Umbilical cord (tissue), 2 donors: Measurements from ENCODE around the gene ARHGAP15. TPM values are rescaled to one million over a fixed set of nuclear protein-coding genes. Genes with fewer than 3 reads are reported as not detected.
A peak's percentile ranks its signal among the peaks of the same experiment; 100 is the strongest.

ENCODE experiments used
- DNase-seq: peaks from one replicate; pipeline ENCODE4 v3.0.0-alpha.2; 2015; ENCODE audit warnings: low spot score
- total RNA-seq: library from RNA; depleted of rRNA; stranded (reverse); fragments of >200 nt; gene quantifications from one replicate; pipeline ENCODE4 v1.2.3, GENCODE V29; 2014; ENCODE audit warnings: low replicate concordance; ENCODE audit not compliant: insufficient read depth

Gene ARHGAP15
- total RNA-seq, 1 donor from 2014 or later: 54.2 TPM

DNA sequence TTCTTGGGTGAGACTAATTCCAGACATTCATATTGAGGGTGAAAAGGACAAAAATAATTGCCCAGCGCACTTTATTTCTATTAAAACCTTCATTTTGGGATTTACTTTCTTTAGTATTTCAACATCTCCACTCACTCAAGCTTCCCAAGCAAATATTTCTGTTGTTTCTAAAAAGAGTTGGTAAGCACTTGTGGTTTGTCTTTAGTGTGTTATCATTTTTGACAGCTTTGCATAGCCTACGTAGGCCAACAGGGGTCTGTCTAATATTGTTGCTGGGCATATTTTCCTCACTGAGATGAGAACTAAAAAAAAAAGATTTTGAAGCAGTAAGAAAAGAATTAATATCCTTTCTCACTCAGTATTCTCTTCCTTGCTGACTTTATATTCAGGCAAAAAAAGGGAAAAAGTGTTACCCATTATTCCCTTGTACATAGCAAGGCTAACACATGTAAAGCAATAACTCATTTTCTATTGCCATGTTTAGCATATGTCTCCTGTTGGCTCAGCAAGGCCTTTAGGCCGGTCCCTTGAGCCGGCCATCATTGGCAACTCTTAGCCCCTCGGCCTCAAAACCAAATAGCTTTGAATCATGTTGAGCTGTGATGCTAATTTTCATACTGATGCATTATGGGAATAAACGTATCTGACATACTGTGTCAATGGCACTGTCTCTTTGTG is 494.2 kb downstream of the ARHGAP15 start:
- peak; percentile 72 for DNase-seq

DNA sequence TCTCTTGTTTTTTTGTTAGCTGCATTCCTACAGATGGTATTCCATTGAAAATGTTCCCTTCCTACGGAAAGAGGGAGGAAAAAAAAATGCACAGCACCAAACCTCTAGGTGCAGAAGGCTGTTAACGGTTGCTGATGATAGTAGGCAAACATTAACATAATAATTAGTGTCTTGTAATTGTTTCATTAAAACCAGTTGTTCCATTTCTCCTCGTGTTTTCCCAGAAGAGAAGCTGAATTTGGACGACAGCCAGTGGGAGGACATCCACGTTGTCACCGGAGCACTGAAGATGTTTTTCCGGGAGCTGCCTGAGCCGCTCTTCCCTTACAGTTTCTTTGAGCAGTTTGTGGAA is 494.7 kb downstream of the ARHGAP15 start:
- DNase-seq: no peak

DNA sequence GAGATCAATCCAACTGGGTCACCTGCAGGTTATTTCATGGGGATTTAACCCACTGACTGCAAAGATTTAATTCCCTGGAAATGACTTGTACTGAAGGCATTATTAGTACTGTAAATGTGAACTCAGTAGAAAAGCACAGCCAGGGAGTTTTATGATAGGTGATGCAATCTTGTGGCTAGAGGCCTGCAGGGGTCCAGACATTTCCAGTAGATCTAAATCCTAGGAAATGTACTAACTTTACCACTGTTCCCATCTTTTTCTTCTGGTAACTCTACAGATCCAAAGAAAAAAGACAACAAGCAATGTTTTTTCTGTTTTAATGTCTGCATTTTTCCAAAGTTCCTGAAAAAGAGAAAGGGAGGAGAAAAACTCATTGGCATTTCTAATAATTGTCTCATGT is 500.1 kb downstream of the ARHGAP15 start:
- peak; percentile 79 for DNase-seq

DNA sequence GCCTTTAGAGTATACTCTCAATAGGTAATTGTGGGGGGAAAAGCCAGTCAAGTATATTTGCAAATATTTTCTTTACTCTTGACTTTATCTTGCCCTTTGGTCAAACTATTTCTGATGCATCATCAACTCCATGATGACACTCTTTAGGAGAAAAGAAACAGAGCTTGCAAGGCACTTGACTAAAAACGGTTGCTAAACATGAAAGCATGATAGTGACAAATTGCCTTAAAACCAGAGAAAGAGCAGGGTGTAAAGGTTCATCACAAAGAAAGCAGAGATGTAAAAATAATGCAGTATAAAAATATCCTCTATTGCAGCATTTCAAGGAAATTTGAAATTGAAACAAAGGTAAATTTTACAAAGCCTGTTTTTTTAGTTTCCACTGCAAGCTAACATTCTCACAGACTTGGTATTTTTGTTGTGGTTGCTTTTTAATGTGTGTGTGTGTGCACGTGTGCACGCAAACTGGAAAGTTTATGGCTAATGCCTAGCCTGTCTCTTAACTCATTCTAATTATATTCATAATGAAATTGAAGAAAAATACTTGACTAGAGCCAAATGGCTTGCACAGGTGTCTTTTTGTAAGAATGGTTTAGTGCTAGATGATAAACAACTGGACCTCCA is 503.6 kb downstream of the ARHGAP15 start:
- DNase-seq: peak; percentile 32

DNA sequence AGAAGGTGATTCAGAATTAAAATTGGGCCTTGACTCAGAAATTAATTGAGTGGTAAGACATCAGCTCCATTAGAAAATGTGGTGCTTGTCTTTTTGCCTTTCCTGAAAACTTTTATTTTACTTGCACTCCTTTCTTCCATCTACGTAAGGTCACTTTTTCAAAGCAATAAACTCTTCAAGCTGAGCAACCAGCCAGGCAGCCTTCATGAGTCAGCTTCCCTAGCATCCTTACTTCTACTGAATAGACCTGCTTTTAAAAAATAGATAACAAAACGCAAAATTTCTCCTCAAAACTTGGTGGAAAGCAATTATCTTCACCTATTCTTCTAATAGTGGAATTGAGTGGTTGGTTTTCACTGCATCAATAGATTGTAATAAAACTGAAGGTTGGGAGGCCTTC is 504.2 kb downstream of the ARHGAP15 start:
- DNase-seq: peak; percentile 53

DNA sequence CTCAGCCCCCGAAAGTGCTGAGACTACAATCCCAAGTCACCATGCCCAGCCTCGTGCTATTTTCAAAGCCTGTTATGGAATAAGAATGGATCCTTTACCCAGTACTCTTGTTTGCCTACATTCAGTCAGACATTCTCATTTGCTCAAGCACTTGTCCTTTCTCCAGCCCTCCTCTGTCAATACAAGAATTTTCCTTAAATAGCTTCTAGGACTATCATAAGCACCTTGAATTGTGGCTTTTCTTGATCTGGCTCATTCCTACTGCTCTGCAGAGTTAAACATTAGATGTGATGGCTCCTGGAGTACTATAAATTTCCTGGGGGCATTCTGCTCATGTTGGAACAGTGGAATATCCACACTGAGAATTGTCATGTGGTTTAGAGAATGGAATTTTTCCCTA is 506.1 kb downstream of the ARHGAP15 start:
- DNase-seq: no peak

DNA sequence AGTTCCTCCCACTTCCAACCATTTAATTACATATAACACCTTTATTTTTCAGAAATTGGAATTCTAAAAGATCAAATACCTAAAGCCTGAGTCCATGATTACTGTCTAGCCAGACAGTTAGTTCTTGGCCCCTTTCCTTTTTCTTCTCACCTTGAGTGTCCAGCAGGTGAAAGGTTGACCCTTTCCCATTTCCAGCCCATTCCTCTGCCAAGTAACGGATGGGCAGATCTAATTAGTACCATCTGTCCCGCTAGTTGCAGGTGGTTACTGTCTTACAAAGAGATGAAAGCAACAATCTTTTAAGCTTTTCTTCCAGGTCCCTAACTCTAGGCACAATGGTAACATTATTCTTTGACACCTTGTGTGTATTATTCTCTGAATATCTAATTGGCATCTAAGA is 506.7 kb downstream of the ARHGAP15 start:
- DNase-seq: no peak

DNA sequence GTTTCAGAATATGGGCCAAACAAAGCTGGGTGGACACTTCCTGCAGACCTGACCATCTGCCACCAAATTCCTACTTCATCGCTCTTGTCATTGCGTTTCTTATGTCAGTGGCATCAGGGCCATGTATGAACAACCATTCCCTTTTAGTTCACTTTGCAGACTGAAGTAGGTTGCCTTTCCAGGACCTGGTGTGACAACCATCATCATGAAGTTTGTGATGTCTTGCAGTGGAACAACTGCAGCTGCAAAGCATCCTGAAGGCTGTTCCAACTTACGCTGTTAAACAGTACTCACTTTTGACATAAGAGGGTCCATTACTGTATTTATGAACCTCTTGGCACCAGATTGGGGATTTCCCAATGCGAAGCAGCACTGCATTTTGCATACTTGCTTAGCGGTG is 511.6 kb downstream of the ARHGAP15 start:
- DNase-seq: no peak

DNA sequence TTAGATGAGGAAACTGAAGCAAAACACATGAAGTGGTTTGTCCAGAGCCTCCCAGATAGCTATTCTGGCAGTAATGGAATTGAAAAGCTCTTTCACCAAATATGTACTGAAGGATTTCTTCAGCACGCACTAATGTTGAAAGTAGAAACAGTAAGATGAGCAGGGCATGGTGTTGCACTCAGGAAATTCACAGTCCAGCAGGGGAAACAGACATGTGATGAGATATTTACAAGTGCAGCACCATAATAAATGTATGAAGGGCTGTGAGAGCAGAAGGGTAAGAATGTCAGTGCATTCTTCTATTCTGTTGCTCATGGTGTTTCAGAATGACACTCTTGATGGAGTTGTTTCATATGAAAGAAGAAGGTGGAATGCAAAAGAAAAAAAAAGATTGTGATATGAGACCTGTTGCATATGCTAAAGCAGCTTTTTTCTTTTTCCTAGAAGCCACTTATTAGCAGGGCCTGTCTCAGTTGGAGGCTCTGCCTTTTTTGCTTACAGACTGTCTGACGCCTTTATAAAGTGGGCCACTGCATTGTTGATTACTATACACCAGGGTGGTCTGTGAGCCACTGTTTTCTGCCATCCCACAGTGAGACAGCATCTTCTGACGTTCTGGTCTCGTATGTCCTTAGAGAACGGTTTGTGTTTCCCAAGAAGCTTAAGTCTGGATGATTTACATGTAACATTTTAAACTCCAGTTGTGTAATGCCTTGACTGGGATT is 516.9 kb downstream of the ARHGAP15 start:
- DNase-seq: peak; percentile 32

DNA sequence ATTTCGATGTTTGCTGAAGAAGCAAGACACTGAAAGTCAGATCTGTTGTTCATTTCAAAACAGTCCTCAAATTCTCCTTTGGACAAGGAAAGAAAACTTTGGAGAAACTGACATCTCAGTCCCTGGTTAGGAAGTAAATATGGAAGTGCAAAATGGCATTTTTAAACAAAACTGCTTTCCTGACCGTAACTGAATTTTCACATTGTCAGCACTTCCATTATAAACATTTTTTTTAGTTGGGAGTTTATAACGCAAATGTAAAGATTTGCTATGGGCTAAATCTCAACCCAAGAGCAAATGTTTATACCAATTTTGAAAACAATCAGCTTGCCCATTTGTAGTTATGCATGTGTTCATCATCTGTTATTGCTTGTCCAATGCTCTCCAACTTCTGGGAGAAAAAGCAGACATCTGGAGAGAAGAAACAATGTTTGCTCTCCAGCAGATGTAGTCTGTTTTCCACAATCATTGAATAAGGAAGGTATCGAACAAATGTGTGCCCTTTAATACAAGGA is 520.1 kb downstream of the ARHGAP15 start:
- DNase-seq: no peak

DNA sequence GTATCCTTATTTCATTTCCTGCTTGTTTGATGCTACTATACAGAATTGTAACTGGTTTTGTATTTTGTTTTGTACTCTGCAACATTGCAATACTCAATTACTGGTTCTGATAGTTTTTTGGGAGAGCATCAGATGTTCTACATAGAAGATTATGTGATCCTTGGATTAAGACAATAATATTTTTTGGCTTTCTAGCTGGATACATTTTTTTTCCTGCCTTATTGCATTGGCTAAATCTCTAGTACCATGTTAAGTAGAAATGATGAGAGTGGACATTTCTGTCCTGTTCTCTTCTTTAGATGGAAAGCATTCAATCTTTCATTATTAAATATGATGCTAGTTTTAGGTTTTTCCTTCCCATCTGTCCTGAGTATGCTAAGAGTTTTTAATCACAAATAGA is 523.5 kb downstream of the ARHGAP15 start:
- no peak for DNase-seq

DNA sequence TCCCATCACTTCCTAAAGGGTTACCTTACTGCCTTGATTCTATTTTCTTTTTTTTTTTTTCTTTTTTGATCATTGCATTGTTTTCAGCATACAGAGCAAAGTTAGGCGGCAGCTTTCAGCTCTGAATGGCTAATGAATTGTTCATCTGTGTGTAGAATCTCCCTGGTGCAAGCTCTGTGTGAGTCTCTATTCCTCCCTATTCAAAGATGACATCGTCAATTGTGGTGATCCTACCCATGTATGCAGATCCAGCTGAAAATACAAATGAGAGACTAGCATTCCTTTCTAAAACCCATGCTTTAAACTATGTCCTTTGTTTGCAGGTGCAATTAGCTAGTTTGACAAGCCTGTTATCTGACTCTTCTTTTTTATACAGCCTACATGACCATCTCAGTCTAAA is 539.0 kb downstream of the ARHGAP15 start:
- no peak for DNase-seq

DNA sequence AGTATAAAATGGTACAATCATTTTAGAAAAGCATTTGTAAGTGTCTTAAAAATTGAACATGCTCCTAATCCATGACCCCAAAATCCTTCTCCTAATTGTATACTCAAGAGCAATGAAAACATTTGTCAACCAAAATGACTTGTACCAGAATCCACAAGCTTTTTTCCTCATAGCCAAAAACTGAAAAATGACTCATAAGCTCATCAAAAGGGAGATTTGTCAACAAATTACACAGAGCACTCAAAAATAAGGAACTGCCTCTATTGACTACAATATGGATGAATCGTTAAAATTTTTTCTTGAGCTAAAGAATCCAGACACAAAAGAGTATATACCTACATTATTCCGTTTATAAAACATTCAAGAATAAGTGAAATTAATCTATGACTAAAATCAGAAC is 544.8 kb downstream of the ARHGAP15 start:
- no peak for DNase-seq

DNA sequence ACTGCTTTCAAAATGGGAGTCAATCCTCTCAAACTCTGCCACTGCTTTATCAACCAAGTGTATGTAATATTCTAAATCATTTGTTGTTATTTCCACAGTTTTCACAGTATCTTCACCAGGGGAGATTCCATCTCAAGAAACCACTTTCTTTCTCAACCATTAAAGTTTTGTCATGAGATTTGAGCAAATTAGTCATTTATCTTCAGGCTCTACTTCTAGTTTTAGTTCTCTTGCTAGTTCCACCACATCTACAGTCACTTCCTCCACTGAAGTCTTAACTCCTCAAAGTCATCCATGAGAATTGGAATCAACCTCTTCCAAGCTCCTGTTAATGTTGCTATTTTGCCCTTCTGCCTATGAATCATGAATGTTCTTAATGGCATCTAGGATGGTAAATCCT is 545.8 kb downstream of the ARHGAP15 start:
- no peak for DNase-seq

DNA sequence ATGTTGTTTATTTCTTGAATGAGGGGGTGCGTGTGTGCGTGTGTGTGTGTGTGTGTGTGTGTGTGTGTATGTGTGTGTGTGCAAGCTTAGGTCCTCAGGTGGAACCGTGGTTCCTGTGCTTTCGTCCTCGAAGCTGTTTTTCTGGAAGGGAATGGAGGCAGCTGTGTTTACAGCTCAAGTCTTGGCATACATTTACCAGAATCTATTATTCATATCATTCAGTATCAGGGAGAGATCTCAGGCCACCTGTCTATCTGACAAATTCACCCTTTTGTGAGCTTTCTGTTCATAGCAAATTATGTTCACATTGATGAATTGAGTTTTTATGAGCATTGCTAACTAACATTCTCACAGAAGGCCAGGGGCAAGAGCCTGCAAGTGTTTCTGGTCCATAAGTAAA is 550.4 kb downstream of the ARHGAP15 start:
- no peak for DNase-seq

DNA sequence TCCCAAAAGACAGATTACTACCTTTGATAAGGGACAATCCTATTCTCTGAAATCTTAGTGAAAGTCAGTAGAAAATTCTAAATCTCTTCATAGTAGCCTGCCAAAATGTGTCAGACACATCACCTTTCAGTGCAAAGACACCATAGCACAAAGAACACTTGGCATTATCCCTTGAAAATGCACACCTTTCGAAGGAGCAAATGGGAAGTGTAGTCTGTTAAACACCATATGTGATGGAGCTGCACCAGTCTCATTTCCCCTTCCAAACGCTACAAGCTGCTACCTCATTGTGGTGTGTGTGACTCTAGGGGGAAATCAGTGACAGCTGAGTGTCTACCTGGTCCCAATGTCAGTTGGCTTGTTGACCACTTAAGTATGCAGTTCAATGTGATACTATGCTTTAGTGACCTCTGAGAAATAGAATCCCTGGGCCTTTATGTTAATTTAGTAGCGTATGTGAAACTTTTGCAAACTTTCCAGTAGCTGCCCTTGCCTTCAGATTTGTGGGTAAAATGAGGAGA is 551.7 kb downstream of the ARHGAP15 start:
- DNase-seq: no peak

DNA sequence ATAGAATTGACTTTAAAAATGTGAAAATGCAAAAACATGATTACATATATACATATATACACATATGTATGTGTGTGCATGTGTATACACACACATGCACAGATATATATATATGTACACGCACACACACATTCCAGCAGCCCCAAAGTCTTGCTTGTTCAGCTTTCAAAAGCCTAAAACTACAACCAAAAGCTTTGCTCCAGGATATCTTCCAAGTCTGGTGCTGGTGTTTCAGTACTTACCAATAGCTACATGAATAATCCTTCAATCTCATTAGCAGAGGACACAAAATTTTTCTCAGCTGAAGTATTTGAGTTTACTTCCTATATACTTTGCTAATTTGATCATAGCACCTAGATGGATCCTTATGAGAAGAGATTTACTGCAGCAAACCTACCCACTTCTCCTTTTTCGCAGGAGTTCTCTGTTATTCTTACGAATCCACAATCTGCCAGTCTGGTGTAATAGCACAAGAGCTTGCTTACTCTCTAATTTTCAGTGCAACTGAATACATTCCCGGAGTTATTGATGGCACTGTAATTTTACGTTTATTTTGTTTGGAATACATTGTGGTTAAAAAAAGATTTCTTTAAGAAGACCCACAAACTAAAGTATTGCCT is 553.3 kb downstream of the ARHGAP15 start:
- no peak for DNase-seq

DNA sequence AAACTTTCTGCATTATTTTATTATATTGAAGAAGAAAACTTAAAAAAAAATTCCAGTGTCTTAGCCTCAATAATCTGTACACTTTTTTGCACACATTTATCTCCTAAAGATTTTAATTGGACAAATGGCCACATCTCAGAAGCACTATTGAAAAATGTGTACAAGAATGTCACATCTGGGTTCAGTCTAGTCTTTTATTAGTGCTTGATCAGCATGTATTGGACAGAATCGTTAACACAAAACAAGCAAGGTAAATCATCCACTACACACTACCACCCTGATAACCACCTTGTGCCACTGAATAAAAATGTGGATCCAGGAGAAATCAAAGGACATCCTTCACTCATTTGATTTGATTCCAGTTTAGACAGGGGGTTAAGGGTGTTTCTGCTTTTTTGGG is 554.8 kb downstream of the ARHGAP15 start:
- no peak for DNase-seq

DNA sequence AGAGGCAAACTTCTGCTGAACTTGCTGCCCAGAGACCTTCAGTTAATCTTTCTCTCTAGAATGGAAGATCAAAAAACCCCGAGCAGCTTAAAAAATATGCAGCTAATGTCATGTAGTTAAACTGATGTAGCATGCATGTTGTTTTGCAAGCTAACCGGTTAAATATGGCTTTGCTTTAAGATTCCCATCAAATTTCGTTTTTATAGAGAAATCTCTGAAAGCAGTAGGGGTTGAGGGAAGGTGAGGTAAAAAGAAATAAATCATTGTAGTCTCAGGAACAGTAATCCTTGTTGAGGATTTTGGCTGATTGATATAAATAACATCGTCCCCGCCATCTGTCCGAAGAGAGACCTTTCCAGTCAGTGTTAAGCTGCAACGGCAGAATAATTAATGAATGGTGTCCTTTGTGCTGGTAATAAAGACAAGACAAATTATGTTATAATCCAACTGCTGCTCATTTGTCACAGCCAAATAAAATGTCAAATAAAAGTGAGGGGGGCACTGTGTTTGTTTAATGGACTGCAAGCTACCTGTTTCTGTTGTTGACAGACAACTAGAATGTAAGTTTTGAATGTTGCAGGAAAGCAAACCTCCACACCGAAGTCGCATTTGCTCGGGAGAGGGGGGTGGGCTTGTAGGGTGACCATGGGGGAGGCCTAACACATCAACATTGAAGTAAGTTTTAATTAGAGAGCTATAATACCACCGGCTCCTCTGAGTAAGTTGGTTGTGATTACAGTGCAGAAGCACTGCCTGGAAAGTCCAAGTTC is 555.5 kb downstream of the ARHGAP15 start:
- DNase-seq: peak; percentile 63

DNA sequence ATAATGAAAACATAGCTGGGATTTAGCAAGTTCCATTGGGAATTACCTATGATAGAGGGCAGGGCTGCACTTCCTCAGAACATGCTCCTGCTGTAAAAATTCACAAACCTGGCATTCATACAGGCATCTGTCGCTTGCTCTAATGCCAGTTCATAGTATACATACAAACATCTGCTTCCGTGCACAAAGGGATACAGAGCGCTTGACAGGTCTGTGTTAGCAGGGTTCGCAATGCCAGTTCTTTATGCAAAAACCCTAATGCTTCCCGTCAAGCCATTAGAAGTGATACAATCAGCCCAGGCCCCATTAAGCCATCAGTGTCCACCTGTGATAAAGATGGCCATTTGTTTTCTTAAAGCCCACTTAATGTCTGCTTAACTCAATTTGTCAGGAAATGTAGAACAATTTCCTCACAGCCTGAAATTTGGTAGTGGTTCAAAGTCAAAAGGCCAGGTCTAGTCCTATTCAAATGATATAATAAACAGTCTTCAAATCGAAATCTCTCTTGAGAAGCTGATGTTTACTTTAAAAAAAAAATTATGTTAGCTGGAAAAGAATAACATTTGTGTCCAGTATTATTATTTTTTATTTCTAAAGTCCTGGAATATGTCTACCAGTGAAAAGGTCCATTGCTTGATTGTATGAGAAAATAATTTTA is 556.3 kb downstream of the ARHGAP15 start:
- DNase-seq: peak; percentile 75
